Astrocyte (in vitro differentiated cells and primary cell): Measurements from ENCODE around the gene GRM5. TPM values are rescaled to one million over a fixed set of nuclear protein-coding genes. Genes with fewer than 3 reads are reported as not detected.

Experiments used
- DNase-seq: peaks from one replicate; pipeline ENCODE4 v3.0.0-alpha.2; 2010; ENCODE audit warnings: low read depth
- FAIRE-seq: peaks from 2 replicates; lab custom pipeline; 2011; peaks lifted over from hg19 to GRCh38; lab: Jason Lieb, UNC
- H2AFZ ChIP-seq: 2 replicates; pipeline ENCODE4 v1.6.0; 2012; ENCODE audit warnings: low read depth, low read length, inconsistent platforms
- H3K27ac ChIP-seq: 2 replicates; pipeline ENCODE4 v1.5.1; 2011; ENCODE audit warnings: low read depth, low read length, inconsistent platforms
- H3K27me3 ChIP-seq: 2 replicates; pipeline ENCODE4 v1.6.0; 2011; ENCODE audit warnings: low read length, inconsistent platforms; ENCODE audit not compliant: insufficient read depth
- H3K36me3 ChIP-seq: 2 replicates; pipeline ENCODE4 v1.5.1; 2011; ENCODE audit warnings: low read length, inconsistent platforms; ENCODE audit not compliant: insufficient read depth
- H3K4me1 ChIP-seq: 2 replicates; pipeline ENCODE4 v1.5.1; 2011; ENCODE audit warnings: low read length, inconsistent platforms; ENCODE audit not compliant: insufficient read depth
- H3K4me2 ChIP-seq: 2 replicates; pipeline ENCODE4 v1.6.0; 2012; ENCODE audit warnings: low read length, inconsistent platforms
- H3K4me3 ChIP-seq: 2 replicates; pipeline ENCODE4 v1.5.1; 2011; ENCODE audit warnings: low read depth, mild to moderate bottlenecking, low read length, inconsistent platforms; ENCODE audit not compliant: insufficient read depth
- H3K79me2 ChIP-seq: 2 replicates; pipeline ENCODE4 v1.6.0; 2012; ENCODE audit warnings: mild to moderate bottlenecking, low read length, inconsistent platforms; ENCODE audit not compliant: insufficient read depth
- H3K9ac ChIP-seq: 2 replicates; pipeline ENCODE4 v1.6.0; 2012; ENCODE audit warnings: mild to moderate bottlenecking, low read length, inconsistent platforms
- H3K9me3 ChIP-seq: 2 replicates; pipeline ENCODE4 v1.5.1; 2012; ENCODE audit warnings: low read depth, mild to moderate bottlenecking, low read length, inconsistent platforms; ENCODE audit not compliant: insufficient read depth
- H4K20me1 ChIP-seq: 2 replicates; pipeline ENCODE4 v1.6.0; 2012; ENCODE audit warnings: low read length, inconsistent platforms; ENCODE audit not compliant: insufficient read depth
- H3K27ac Mint-ChIP-seq: one replicate; pipeline ENCODE4 v1.8.0; 2021; ENCODE audit warnings: mild to moderate bottlenecking, mixed read lengths; ENCODE audit not compliant: unreplicated experiment
- H3K27me3 Mint-ChIP-seq: one replicate; pipeline ENCODE4 v1.8.0; 2021; ENCODE audit warnings: low read depth, mixed read lengths; ENCODE audit not compliant: unreplicated experiment
- H3K36me3 Mint-ChIP-seq: one replicate; pipeline ENCODE4 v1.8.0; 2021; ENCODE audit warnings: low read depth, mixed read lengths; ENCODE audit not compliant: unreplicated experiment
- H3K4me1 Mint-ChIP-seq: one replicate; pipeline ENCODE4 v1.8.0; 2021; ENCODE audit warnings: low read depth, mixed read lengths; ENCODE audit not compliant: unreplicated experiment
- H3K4me3 Mint-ChIP-seq: one replicate; pipeline ENCODE4 v1.8.0; 2021; ENCODE audit warnings: mild to moderate bottlenecking, moderate library complexity, mixed read lengths; ENCODE audit not compliant: unreplicated experiment
- H3K9me3 Mint-ChIP-seq: one replicate; pipeline ENCODE4 v1.8.0; 2021; ENCODE audit warnings: mild to moderate bottlenecking, mixed read lengths; ENCODE audit not compliant: unreplicated experiment
- CTCF ChIP-seq: IDR thresholded peaks from 2 replicates; pipeline ENCODE4 v1.5.1; 2011; ENCODE audit warnings: low read depth, mild to moderate bottlenecking, inconsistent platforms, low read length, moderate library complexity; ENCODE audit not compliant: insufficient read depth
- EZH2 ChIP-seq: IDR thresholded peaks from 2 replicates; pipeline ENCODE4 v1.6.1; 2012; ENCODE audit warnings: mild to moderate bottlenecking, low read length, inconsistent platforms; ENCODE audit not compliant: insufficient read depth
- total RNA-seq: library from RNA; stranded (reverse); gene quantifications from 2 replicates; pipeline ENCODE4 v1.2.1, GENCODE V29; 2021

GRM5 gene
- total RNA-seq, 1 donor from 2014 or later = 0.30 TPM

DNA sequence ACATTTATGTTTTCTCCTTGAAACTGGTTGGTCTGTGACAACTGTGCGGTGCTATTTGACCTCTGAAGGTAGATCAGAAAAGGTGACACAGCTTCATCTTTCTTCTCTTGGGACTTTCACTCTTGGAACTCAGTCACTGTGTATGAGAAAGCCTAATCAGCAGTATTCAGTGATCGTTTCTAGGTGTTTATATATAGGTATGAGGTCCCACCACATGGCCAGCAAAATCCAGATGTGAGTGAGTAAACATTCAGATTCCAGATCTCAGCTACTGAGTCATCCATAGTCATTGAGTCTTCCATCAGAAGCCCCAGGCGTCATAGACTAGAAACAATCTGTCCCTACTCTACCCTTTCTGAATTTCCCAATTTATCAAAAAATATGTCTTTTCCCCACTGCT is 610.9 kb downstream of the GRM5 start:
- peak; percentile 10 for DNase-seq
- FAIRE-seq = no peak
- Histone ChIP-seq H3K36me3 (no peaks in the 10 kb centered on the region), H3K9me3 (no peaks in the 10 kb centered on the region), H2AFZ (no peak overlapping the region), H3K4me3 (no peak overlapping the region), H3K27me3 (no peaks in the 10 kb centered on the region), H3K79me2 (no peaks in the 10 kb centered on the region), H3K4me2 (no peak overlapping the region), H3K4me1 (no peaks in the 10 kb centered on the region), H3K27ac (no peak overlapping the region), H3K9ac (no peak overlapping the region), H4K20me1 (no peaks in the 10 kb centered on the region)
- Mint-ChIP-seq H3K4me1 (no peaks in the 10 kb centered on the region), H3K4me3 (no peak overlapping the region), H3K27me3 (no peaks in the 10 kb centered on the region), H3K9me3 (peaks cover 6% of the 10 kb centered on the region), H3K36me3 (no peaks in the 10 kb centered on the region), H3K27ac (no peak overlapping the region)
- TF ChIP-seq EZH2 (no peak), CTCF (no peak)

Other genes with a start within 250 kb of the GRM5 start
- gene TYR, start 111.9 kb upstream of the GRM5 start, total RNA-seq = not detected in 2 replicates